Dermis microvascular lymphatic vessel endothelial cell (primary cell): Measurements from ENCODE around the gene SMAD1. TPM values are rescaled to one million over a fixed set of nuclear protein-coding genes. Genes with fewer than 3 reads are reported as not detected.
A peak's percentile ranks its signal among the peaks of the same experiment; 100 is the strongest.

Experiments used
- DNase-seq, 2 donors: peaks; one replicate each; pipeline versions ENCODE4 v3.0.0 to v3.0.0-alpha.2; 2010; ENCODE audit warnings: low read depth in 2 of 2
- total RNA-seq: library from RNA; depleted of rRNA; stranded (reverse); fragments of >200 nt; gene quantifications from 2 replicates; pipeline ENCODE4 v1.2.1, GENCODE V29; 2014

SMAD1 gene
- 68.4 and 78.8 TPM in 2 replicates for total RNA-seq

DNA sequence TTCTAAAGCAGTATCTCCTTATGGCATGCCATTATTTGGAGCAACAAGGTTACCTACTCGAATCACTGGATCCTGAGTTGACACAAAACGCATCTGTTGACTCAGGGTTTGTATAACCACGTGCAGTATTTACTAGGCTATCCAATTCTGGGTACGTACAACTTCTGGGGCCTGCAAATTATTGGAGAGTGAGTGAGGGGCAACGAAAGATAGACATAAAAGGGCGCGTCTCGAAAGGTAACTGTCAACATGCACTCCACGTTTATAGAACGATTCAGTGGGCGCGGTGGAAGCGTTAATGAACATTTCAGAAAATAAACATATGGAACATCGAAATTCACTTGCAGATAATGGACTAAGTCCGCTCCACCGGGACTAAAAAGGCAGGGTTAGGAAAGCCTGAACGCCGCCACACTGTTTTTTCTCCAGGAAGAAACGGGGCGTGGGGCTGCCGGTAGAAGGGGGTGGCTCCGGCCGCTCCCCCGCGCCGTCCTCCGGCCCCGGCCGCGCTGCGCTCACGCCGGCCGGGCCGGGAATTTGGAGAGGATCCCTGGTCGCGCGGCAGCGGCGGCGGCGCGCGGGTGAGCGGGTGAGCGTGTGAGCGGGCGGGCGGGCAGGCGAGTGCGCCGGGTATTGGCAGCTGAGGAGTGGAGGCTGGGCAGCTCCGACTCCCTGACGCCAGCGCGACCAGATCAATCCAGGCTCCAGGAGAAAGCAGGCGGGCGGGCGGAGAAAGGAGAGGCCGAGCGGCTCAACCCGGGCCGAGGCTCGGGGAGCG is at the start of gene SMAD1:
SMAD1 (plus strand) TSS at position 690 of the 778 bp plus-strand sequence. CDS start 32,761 bp downstream, outside the sequence.
- peak in 1 of 2 donors; percentile 84 for DNase-seq

DNA sequence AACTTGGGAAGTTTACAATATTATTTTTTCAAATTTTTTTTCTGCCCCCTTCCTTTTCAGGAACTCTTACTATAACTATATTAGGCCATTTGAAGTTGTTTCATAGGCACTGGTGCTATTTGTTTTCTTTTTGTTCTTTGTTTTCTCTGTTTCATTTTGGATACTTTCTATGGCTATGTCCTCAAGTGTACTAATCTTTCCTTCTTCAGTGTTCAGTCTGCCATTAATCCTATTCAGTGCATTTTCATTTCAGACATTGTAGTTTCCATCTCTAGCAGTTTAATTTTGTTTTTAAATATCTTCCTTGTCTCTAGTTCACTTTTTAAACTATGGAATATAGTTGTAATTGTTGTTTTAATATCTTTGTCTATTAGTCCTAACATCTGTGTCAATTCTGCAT is 48.0 kb upstream of the SMAD1 start:
- no peak for DNase-seq

DNA sequence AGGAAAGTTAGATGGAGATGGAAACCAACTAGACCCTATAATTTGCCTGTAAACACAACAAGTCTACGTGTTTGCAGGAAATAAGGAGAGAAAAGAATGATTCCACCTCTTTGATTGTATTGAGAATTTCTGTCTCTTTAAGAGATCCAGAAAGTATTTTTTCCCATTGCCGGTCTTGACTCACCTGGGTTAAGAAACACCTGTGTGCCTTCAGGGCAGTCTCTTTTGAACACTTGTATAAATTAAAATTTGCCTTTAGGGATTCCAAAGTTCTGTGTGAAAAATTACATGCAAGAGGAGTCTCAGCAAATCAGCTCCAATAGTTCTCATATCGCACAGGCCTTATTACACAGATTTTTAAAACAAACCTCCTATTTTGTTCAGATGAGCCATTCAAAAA is 46.0 kb upstream of the SMAD1 start:
- DNase-seq = no peak

DNA sequence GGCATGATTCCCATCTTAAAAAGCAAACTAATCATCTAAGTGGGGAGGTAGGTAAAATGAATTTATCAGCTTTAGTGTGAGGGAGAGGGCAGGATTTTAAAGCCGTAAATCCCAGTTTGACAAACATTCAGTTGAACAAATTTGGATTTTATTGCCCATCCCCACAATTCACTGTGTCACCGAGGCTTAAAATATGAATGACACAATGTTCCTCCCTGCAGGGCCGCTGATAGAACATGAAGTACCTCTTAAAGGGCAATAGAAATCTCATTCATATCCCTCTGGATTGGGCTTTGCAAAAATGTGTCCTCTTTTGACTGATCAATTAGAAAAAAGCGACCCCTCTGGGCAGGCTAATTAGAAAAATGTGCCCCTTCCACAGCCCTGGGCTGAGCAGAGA is 45.5 kb upstream of the SMAD1 start:
- no peak for DNase-seq

DNA sequence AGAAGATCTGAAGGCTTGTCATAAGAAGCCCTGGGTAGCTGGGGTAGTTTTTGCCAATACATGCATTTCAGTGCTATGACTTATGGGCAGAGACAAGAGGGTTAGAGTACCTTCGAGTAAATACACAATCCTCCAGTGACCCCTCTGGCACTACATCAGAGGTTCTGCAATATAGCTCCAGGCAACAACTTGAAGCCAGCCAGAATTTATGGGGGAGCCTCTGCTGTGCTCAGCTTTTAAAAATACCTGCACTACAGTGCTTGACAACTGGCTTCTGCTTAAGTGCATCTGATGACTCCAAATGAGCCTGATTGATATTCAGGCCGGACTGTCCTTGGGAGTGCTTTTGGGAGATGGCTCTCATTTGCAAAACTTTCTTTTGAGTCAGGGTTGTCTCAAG is 44.9 kb upstream of the SMAD1 start:
- DNase-seq = no peak

DNA sequence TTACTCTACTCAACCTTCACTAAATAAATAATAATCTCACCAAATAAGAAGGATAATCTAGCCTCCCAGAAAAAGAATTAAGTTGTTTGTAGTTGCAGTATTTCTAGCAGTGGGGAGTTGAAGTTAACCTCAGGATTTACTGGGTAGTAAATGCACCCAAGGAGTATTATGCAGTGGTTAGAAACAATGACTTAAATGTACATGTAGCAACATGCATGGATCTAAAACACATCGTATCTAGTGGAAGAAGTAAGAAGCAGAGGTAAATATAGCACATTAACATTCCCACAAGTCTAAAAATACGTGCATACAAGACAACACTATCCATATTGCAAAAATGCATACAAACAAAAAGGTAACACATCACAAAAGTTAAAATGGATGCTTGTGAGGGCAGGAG is 44.2 kb upstream of the SMAD1 start:
- DNase-seq = no peak

DNA sequence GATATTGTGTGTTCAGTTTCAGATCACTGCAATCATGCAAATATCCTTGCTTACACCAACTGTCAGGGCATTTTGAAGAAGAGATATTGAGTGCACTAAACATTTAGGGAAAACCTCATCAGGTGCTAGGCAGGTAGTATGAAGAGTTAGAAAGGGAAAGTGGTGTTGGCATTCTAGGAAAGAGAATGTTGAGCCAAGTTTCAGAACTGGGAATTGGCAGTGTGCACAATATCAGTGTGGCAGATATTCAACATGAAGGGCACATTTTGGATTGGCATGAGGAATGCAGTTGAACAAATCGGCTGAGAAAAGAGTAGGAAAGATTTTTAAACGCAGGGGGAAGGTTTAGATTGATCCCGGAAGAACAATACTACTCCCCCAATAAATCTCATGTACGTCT is 43.4 kb upstream of the SMAD1 start:
- no peak for DNase-seq

DNA sequence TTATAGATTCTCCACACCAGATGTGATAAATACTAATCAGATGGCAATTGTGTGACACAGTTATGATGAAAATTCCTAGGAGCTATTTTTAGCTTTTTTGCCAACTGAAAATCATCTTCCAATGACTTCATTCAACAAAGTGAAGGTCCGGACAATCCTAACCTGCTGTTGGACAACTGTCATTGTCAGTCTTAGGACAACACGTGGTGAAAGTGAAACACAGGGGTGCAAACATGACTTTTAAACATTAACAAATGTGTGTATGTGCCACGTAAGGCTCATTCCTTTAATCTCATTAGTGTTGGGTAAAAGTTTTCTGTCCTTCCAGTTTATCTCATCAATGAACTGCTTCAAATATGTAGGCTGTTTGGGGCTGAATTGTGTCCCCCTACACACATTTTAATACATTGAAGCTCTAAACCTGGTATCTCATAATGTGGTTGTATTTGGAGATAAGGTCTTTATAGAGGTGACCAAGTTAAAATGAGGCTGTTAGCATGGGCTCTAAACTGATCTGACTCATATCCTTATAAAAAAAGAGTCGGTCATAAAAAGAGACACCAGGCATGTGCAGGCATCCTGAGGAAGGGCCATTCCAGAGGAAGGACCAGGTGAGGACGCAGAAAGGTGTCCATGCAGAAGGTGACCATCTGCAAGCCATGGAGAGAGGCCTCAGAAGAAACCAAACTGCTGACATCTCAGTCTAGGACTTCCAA is 41.2 kb upstream of the SMAD1 start:
- no peak for DNase-seq

DNA sequence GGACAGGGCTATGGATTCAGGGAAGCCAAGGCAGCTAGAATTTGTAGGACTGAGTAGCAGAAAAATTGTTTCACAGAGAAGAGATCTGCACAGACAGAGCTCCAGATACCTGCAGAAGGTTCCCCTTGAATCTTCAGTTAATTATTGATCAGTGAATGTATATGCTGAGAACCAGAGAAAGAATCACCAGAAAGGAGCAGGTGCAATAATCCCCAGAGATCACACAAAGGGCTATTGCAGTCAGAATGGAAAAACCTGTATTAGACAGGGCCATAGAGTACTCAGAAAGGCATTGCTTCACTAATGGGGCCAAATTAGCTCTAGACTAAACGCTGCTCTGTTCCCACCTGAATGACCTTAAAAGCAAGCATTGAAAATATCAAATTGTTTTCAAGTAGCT is 35.5 kb upstream of the SMAD1 start:
- DNase-seq = no peak

DNA sequence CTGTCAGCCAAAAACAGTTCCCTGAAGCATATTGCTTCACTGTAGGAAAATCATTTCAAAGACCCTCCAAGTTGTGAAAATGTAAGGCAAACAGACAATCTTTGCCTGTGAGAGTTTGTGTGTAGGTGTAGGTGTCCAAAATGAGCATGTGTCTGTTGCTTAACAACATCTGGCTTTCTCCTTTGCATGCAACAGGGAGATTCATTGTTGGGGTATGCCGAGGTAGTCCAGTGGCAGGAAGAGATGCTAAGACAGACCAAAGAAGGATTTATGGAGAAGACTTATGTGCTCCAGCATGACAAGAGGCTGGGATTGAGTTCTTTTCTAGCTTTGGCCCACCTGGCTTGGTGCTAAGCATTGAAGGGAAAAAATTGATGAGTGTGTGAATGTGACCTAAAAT is 29.8 kb upstream of the SMAD1 start:
- DNase-seq = no peak

DNA sequence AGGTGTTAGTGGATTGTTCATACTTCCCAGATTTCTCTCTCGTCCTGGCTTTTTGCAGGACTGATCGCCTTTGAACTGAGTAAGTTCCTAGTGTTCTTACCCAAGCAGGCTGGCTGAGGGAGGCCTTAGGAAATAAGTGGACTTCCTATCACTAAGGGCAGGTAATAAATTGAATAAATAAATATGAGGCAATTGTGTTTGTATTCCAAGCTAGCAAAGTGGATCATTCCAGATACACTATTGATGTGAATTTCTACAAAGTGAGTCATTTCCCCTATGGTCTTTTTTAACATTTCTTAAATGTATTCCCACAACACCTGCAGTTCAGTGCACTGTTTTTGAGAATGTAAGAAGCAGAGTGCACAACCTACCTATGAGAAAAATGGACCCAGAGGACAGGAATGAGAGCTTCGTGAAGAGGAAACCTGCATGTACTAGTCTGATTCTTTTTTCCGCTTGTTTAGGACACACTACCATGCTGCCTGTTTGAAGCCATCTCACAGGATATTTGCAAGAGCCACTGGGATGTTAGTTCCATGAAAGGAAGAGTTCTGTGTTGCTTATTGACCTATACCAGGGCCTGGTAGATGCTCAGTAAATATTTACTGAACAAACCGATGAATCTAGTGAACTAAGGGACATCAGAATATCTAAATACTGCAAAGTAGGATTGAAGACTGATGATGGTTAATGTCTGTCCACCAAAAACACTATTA is 29.0 kb upstream of the SMAD1 start:
- peak; percentile 9 to 54 for DNase-seq

DNA sequence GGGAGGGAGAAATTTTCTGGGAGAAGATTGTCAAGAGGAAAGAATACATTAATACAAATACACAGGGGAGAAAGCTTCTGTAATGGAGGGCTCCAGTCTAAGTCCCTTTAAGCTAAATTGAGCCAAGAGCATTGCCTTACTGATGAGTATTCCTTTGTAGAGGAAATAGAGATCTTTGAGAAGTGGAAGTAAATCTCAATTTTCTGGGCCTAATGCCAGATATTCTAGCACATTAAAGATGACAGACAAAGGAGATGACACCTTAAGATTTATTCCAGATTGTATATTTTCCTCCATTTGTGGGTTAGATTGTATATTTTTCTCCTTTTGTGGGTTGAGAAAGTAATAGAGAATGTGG is 28.5 kb upstream of the SMAD1 start:
- DNase-seq = peak in 1 of 2 donors; percentile 6

DNA sequence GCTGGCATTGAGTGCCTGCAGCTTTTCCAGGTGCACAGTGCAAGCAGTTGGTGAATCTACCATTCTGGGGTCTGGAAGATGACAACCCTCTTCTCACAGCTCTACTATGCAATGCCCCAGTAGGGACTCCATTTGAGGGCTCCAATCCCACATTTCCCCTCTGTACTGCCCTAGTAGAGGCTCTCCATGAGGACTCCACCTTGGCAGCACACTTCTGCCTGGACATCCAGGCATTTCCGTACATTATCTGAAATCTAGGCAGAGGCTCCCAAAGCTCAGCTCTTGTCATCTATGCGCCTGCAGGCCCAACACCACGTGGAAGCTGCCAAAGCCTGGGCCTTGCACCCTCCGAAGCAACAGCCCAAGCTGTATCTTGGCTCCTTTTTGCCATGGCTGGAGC is 8.4 kb upstream of the SMAD1 start:
- no peak for DNase-seq

DNA sequence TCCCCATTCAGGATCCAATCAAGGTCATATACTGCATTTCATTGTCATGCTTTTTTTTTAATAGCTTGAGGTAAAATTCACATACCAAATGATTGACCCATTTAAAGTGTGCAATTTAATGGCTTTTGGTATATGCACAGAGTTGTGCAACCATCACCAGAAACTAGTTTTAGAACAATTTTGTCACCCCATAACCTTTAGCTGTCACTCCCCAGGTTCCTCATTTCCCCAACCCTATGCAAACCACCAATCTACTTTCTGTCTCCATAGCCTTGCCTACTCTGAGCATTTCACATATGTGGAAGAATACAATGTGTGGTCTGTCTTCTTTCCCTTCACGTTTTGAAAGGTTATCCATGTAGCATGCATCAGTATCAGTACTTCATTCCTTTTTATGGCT is 1.4 kb upstream of the SMAD1 start:
- no peak for DNase-seq

DNA sequence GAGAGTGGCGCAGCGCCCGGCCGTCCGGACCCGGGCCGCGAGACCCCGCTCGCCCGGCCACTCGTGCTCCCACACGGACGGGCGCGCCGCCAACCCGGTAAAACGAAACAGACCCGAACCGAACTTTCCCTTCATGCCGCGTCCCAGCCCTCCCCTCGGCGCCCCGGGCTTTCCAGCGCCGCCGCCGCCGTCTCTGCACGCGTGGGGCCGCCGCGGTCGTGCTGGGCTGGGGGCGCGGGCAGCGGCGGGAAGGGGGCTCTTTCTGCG is 222 bp downstream of the SMAD1 start:
- no peak for DNase-seq

DNA sequence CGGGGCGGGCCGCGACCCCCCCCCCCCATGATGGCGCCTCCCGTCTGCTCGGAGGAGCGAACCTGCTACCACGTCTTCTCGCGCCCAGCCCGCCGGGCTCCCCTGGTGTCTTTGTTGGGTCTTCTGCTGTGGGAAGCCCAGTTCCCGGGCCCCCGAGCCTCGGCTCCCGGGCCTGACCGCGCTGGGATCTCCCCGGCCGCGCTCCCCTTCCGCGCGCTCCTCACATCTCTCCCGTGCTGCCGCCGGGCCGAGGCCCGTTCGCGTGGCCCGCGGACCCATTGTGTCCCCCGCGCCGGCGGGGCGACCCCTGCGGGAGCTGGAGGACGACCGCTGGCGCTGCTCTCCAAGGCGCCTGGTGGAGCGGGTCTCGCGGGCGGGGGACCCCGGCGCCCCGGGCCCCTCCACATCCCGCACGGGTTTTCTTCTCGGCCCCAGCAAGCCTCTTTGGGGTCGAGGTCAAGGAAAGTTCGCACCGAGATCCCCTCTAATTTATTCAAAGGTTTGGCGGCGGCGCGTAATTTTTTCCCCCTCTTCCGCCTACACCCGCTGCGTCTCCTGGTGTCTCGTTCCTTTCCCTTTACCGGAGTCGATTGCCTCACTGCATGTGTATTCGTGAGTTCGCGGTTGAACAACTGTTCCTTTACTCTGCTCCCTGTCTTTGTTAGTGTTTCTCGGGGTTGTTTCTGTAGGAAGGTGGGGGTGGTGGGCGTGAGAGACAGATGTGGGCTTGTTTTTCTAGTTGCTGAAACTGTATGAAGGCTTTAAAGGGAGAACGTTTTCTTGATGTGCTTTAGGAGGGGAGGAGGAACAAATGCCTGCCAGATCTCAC is 770 bp downstream of the SMAD1 start:
- DNase-seq = peak in 1 of 2 donors; percentile 76

DNA sequence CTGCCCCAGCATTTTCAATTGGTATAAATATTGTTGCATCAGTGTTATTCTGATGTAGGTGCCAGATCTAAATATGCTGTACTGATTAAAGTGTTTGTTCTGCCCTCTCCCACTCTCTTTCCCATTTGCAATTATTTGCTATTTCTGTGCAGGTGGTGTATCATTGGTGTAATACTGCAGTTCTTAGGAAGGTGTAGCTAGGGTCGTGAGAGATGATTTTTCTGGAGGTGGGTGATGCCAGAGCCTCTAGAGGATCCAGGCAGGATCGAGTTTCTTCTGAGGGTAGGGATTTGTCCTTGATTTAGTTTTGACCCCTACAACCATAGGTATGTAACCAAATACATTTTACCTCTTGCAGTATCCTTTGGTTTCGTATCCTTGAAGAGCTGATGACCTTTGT is 1.9 kb downstream of the SMAD1 start:
- peak in 1 of 2 donors; percentile 21 for DNase-seq

DNA sequence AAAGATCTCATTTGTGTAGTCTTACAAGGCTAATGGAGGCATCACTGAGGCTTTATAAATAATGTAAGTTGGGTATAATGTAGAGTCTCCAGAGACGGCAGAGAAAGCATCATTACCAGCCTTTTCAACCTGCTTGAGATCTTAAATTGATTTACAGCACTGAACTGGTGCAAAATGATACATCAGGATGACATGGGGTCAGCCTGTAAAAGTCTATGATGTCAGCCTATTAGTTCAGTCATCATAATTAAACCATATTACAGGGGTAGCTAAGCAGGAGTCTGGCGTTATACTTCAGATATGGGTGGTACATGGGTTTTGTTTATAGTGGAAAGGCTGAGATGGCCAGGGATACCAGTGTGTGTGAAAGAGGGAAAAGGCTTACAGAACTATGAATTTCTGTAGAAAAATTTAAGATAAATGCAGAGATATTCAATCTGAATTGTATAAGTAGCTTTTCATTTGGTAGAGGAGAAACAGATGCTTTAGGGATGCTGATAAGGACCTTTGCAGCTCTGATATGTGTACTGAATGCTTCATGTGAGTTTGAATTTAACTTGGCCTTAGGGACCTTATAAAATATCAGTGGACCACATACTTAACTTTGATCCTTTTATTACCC is 2.7 kb downstream of the SMAD1 start:
- DNase-seq = peak in 1 of 2 donors; percentile 31

DNA sequence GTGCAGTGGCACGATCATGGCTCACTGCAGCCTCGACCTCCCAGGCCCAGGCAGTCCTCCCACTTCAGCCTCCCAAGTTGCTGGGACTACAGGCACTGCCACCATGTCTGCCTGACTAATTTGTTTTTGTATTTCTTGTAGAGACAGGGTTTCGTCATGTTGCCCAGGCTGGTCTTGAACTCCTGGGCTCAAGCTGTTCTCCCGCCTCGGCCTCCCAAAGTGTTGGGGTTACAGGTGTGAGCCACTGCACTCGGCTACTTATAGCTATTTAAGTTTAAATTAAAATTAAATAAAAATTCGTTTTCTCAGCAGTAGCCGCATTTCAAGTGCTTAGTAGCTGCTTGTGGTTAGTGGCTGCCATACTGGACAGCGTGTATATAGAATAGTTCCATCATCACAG is 3.5 kb downstream of the SMAD1 start:
- DNase-seq = no peak

DNA sequence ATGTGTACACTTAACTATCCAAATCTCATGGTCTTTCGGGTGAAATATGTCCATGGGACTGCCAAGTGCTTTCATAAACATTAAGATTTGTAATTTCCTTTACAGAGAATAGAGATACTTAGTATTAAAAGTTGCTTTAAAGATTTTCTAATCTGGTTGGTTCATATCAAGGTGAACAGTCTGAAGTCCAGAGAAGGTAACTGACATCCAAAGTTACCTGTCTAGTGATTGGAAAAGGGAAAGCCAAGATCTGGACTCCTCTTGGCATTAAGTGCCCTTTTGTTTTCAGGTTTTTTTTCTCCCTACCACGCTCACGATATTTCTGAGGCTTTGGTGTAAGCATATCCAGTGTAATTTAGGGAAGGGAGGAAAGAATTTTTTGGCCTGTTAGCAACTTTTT is 5.0 kb downstream of the SMAD1 start:
- no peak for DNase-seq

DNA sequence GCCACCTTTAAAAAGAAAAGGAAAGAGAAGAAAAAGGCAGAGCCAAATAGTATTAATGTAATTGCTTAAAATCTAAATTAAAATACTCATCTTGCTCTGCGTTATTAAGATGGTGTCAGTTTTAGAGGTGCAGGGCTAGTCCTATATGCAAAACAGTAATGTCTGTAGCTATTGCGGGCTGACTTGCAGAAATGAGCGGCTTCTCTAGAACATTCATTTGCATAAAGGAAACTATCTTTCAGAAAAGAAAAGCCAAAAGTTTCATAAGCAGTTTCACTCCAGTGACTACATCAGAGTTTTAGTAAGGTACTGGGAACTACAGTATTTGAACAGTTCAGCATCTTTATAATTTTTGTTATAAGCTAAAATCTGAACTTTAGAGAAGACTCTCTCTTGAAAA is 6.0 kb downstream of the SMAD1 start:
- DNase-seq = no peak

DNA sequence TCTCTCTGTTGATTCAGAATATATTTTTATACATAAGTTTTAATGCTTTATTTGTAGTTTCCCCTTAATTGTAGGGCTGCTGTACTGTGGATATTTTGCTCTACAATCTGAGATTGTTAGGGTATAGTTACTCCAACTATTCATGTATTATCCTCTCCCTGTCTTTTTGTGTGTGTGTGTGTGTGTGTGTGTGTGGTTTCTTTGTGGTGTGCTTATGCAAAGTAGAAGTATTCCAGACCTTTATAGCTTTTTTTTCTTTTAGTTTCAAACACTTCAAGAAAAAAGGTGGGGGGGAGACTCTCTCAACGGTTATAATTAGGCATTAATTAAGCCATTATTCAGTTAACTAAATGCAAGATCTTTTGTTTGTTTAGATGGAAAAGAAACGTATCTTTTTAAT is 6.7 kb downstream of the SMAD1 start:
- DNase-seq = no peak
